HCT116 (cell line): Measurements from ENCODE around the gene CGGBP1. TPM values are rescaled to one million over a fixed set of nuclear protein-coding genes. Genes with fewer than 3 reads are reported as not detected.
A peak's percentile ranks its signal among the peaks of the same experiment; 100 is the strongest.

Source experiments
- ATAC-seq: fragments of 200-7000 bp; cut with Tn5 transposase; 2 replicates; pipeline ENCODE4 v1.9.1; 2020; ENCODE audit warnings: mild to moderate bottlenecking, moderate library complexity
- BruUV-seq: library from RNA; stranded (reverse); fragments of 400-500 nt; replicated peaks from 2 replicates; lab custom pipeline; 2021; lab: Mats Ljungman, UMichigan
- CTCF ChIA-PET: fragments of 300-600 bp; sonication (Branson Sonifier 250); formaldehyde crosslinking; loops from one replicate; lab custom pipeline; 2021; ENCODE audit warnings: antibody characterized with exemption; lab: Charles Lee
- POLR2A ChIA-PET: fragments of 300-600, 350-600 bp; sonication (Branson Sonifier 250); formaldehyde crosslinking; loops from one replicate; lab custom pipeline; 2021; ENCODE audit warnings: antibody characterized with exemption; lab: Charles Lee
- RAD21 ChIA-PET, 2 experiments: fragments of 300-600 bp; sonication (Branson Sonifier 250); formaldehyde crosslinking; loops; one replicate each; lab custom pipeline; 2023; ENCODE audit warnings: low total read pairs in 2 of 2; ENCODE audit not compliant: uncharacterized antibody in 2 of 2, unreplicated experiment in 2 of 2, low non-redundant PET in 1 of 2; lab: Charles Lee
- DNase-seq: peaks from one replicate; pipeline ENCODE4 v3.0.0-alpha.2; 2010; ENCODE audit warnings: low read depth, low spot score
- H2AFZ ChIP-seq: fragments of 200-600 bp; shearing (Covaris generic), sonication (generic); 2 replicates; pipeline ENCODE4 v1.6.1; 2017; ENCODE audit warnings: low read depth, mixed run types, mixed read lengths, antibody characterized with exemption, low read length; ENCODE audit not compliant: poor library complexity, severe bottlenecking
- H3K27ac ChIP-seq: 2 replicates; pipeline ENCODE4 v1.5.1; 2012; ENCODE audit warnings: low read depth, low read length
- H3K27me3 ChIP-seq: fragments of 200-600 bp; sonication (generic); 2 replicates; pipeline ENCODE4 v1.6.1; 2016; ENCODE audit warnings: mixed run types, low read length, mixed read lengths; ENCODE audit not compliant: insufficient read depth
- H3K36me3 ChIP-seq, 2 experiments: fragments of 200-500 bp in 1 of 2; fragments of 200-600 bp in 1 of 2; sonication (Bioruptor generic) in 1 of 2; sonication (generic) in 1 of 2; 2 replicates each; pipeline versions ENCODE4 v1.5.1 to v1.6.1; 2014 to 2016; ENCODE audit warnings: low read length in 2 of 2, inconsistent platforms in 1 of 2, mixed read lengths in 1 of 2, mixed run types in 1 of 2; ENCODE audit not compliant: insufficient read depth in 2 of 2, control insufficient read depth in 1 of 2
- H3K4me1 ChIP-seq, 2 experiments: fragments of 200-600 bp in 1 of 2; sonication (generic) in 1 of 2; 2 replicates each; pipeline versions ENCODE4 v1.5.1 to v1.6.1; 2012 to 2017; ENCODE audit warnings: low read length in 2 of 2, inconsistent platforms in 1 of 2, mild to moderate bottlenecking in 1 of 2, mixed read lengths in 1 of 2, mixed run types in 1 of 2, moderate library complexity in 1 of 2; ENCODE audit not compliant: insufficient read depth in 2 of 2, control insufficient read depth in 1 of 2
- H3K4me2 ChIP-seq: fragments of 200-600 bp; sonication (generic); 2 replicates; pipeline ENCODE4 v1.6.1; 2017; ENCODE audit warnings: mixed run types, low read length, mixed read lengths
- H3K4me3 ChIP-seq, 2 experiments: fragments of 200-600 bp in 1 of 2; sonication (generic) in 1 of 2; replicated peaks in 1 of 2; 2 replicates each; pipeline ENCODE4 v1.5.1; 2011 to 2016; ENCODE audit warnings: low read length in 2 of 2, control low read depth in 1 of 2, low read depth in 1 of 2, mild to moderate bottlenecking in 1 of 2, mixed read lengths in 1 of 2, mixed run types in 1 of 2
- H3K79me2 ChIP-seq: fragments of 200-600 bp; sonication (generic); 2 replicates; pipeline ENCODE4 v1.6.1; 2017; ENCODE audit warnings: mild to moderate bottlenecking, mixed run types, low read length, moderate library complexity, mixed read lengths; ENCODE audit not compliant: insufficient read depth
- H3K9ac ChIP-seq: fragments of 200-600 bp; sonication (generic); 2 replicates; pipeline ENCODE4 v1.6.1; 2016; ENCODE audit warnings: low read length, mixed read lengths
- H3K9me2 ChIP-seq: fragments of 200-600 bp; sonication (generic), shearing (Covaris generic); 2 replicates; pipeline ENCODE4 v1.6.1; 2017; ENCODE audit warnings: mixed run types, mild to moderate bottlenecking, moderate library complexity; ENCODE audit not compliant: insufficient read depth
- H3K9me3 ChIP-seq, 2 experiments: fragments of 200-500 bp in 1 of 2; fragments of 200-600 bp in 1 of 2; sonication (Bioruptor generic) in 1 of 2; sonication (generic) in 1 of 2; 2 replicates each; pipeline ENCODE4 v1.6.1; 2014 to 2017; ENCODE audit warnings: low read length in 2 of 2, mixed read lengths in 2 of 2, inconsistent platforms in 1 of 2, low read depth in 1 of 2, mild to moderate bottlenecking in 1 of 2, mixed run types in 1 of 2, moderate library complexity in 1 of 2; ENCODE audit not compliant: control insufficient read depth in 1 of 2, insufficient read depth in 1 of 2
- H4K20me1 ChIP-seq: fragments of 200-600 bp; sonication (generic), shearing (Covaris generic); 2 replicates; pipeline ENCODE4 v1.6.1; 2017; ENCODE audit warnings: mixed run types, mild to moderate bottlenecking, moderate library complexity; ENCODE audit not compliant: insufficient read depth
- CEBPB ChIP-seq: IDR thresholded peaks from 2 replicates; pipeline ENCODE4 v1.6.1; 2012; ENCODE audit warnings: low read depth
- ELF1 ChIP-seq: IDR thresholded peaks from 2 replicates; pipeline ENCODE4 v1.6.1; 2012; ENCODE audit warnings: low read depth, borderline replicate concordance
- EZH2phosphoT487 ChIP-seq: fragments of 200-600 bp; IDR thresholded peaks from 2 replicates; pipeline ENCODE4 v1.6.1; 2018; ENCODE audit warnings: antibody characterized with exemption, borderline replicate concordance
- FOSL1 ChIP-seq: IDR thresholded peaks from 2 replicates; pipeline ENCODE4 v1.6.1; 2012; ENCODE audit warnings: low read depth
- JUND ChIP-seq: IDR thresholded peaks from 2 replicates; pipeline ENCODE4 v1.6.1; 2012
- MAX ChIP-seq: IDR thresholded peaks from 2 replicates; pipeline ENCODE4 v1.6.1; 2012
- POLR2A ChIP-seq: IDR thresholded peaks from 2 replicates; pipeline ENCODE4 v1.7.0; 2011; ENCODE audit warnings: borderline replicate concordance; ENCODE audit not compliant: insufficient read depth, insufficient read length; ENCODE audit errors: extremely low read depth
- POLR2AphosphoS5 ChIP-seq: IDR thresholded peaks from 2 replicates; pipeline ENCODE4 v1.6.1; 2011; ENCODE audit warnings: mild to moderate bottlenecking, low read depth, low read length, moderate library complexity
- RAD21 ChIP-seq: IDR thresholded peaks from 2 replicates; pipeline ENCODE4 v1.6.1; 2012; ENCODE audit warnings: low read depth, mild to moderate bottlenecking
- SIN3A ChIP-seq: IDR thresholded peaks from 2 replicates; pipeline ENCODE4 v1.6.1; 2012; ENCODE audit warnings: low read depth
- SP1 ChIP-seq: IDR thresholded peaks from 2 replicates; pipeline ENCODE4 v1.6.1; 2012; ENCODE audit warnings: low read depth
- SRF ChIP-seq: IDR thresholded peaks from 2 replicates; pipeline ENCODE4 v1.6.1; 2012; ENCODE audit warnings: low read depth
- TCF7L2 ChIP-seq: IDR thresholded peaks from 2 replicates; pipeline ENCODE4 v1.7.0; 2011; ENCODE audit warnings: borderline replicate concordance, inconsistent platforms; ENCODE audit not compliant: insufficient read depth, insufficient read length; ENCODE audit errors: extremely low read depth
- ZNF274 ChIP-seq: fragments of 200-500 bp; sonication (Bioruptor generic); IDR thresholded peaks from 2 replicates; pipeline ENCODE4 v1.6.1; 2014; ENCODE audit warnings: mild to moderate bottlenecking, low read depth, low read length, inconsistent platforms
- intact Hi-C: fragments of 100-400 bp; cut with micrococcal nuclease; formaldehyde crosslinking; loops from 2 replicates; pipeline ENCODE4 v1.10.0; 2022
- total RNA-seq: library from RNA; stranded (reverse); gene quantifications from one replicate; pipeline ENCODE4 v1.2.1, GENCODE V29; 2021; ENCODE audit not compliant: unreplicated experiment
- TF ChIP-seq, protein P1 (sequence below): IDR thresholded peaks from 2 replicates; pipeline ENCODE4 v1.6.1; 2011; ENCODE audit warnings: mild to moderate bottlenecking, low read length, moderate library complexity; ENCODE audit not compliant: insufficient replicate concordance; ENCODE audit errors: extremely low read depth
- TF ChIP-seq, protein P2 (sequence below): IDR thresholded peaks from 2 replicates; pipeline ENCODE4 v1.6.1; 2012

Gene CGGBP1
- total RNA-seq, 1 experiment from 2014 or later = 52.7 TPM

GRCh38 chr3:88032245-88032644, 26.6 kb downstream of the CGGBP1 start:
- Histone ChIP-seq H3K27me3 (no peaks in the 10 kb centered on the region), H3K79me2 (no peaks in the 10 kb centered on the region), H3K27ac (no peak overlapping the region), H3K4me1 (peaks cover 0 to 10% of the 10 kb centered on the region in 2 experiments; a peak in 1 of 4 replicates), H3K9me3 (no peaks in the 10 kb centered on the region), H3K36me3 (no peaks in the 10 kb centered on the region), H3K9ac (peak overlapping the region; percentile 15; the same call in 1 of the 2 replicates), H2AFZ (peak overlapping the region; percentile 75), H3K4me2 (peak overlapping the region; percentile 74), H3K4me3 (peak overlapping the region; percentile 38 to 58), H3K9me2 (no peaks in the 10 kb centered on the region), H4K20me1 (no peaks in the 10 kb centered on the region)
- ChIA-PET POLR2A (interaction anchor here (1.6 kb wide), 1 partner anchor 26 kb away, joined by 5 read pairs; the partner anchor contains the start of genes CGGBP1 and ZNF654), RAD21 (no interaction called here), CTCF (no interaction called here)
- intact Hi-C loops = no loop called here
- ATAC-seq (0 out of 2 replicates have a peak, but pooled peaks have one; percentile 6), DNase-seq (no peak)
- no peak for TF ChIP-seq SRF
- TF ChIP-seq CEBPB = no peak
- TF ChIP-seq MAX = no peak
- TF ChIP-seq ELF1 = no peak
- no peak for TF ChIP-seq RAD21
- no peak for TF ChIP-seq SP1
- no peak for TF ChIP-seq JUND
- TF ChIP-seq TCF7L2 = no peak
- no peak for TF ChIP-seq ZNF274
- no peak for TF ChIP-seq FOSL1
- no peak for TF ChIP-seq EZH2phosphoT487
- no peak for TF ChIP-seq POLR2A
- TF ChIP-seq, protein P1, sequence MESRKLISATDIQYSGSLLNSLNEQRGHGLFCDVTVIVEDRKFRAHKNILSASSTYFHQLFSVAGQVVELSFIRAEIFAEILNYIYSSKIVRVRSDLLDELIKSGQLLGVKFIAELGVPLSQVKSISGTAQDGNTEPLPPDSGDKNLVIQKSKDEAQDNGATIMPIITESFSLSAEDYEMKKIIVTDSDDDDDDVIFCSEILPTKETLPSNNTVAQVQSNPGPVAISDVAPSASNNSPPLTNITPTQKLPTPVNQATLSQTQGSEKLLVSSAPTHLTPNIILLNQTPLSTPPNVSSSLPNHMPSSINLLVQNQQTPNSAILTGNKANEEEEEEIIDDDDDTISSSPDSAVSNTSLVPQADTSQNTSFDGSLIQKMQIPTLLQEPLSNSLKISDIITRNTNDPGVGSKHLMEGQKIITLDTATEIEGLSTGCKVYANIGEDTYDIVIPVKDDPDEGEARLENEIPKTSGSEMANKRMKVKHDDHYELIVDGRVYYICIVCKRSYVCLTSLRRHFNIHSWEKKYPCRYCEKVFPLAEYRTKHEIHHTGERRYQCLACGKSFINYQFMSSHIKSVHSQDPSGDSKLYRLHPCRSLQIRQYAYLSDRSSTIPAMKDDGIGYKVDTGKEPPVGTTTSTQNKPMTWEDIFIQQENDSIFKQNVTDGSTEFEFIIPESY = no peak
- TF ChIP-seq SIN3A = no peak
- TF ChIP-seq, protein P2, sequence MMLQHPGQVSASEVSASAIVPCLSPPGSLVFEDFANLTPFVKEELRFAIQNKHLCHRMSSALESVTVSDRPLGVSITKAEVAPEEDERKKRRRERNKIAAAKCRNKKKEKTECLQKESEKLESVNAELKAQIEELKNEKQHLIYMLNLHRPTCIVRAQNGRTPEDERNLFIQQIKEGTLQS = no peak
- no peak for TF ChIP-seq POLR2AphosphoS5
- BruUV-seq = no TSS peak
